GM18870 (cell line): ENCODE measurements around the gene SCP2D1.

Source experiments
- ATAC-seq: cut with Tn5 transposase; IDR thresholded peaks from one replicate; pipeline ENCODE4 v1.9.1; 2021; ENCODE audit warnings: moderate library complexity; ENCODE audit not compliant: unreplicated experiment

The SCP2D1 gene

DNA sequence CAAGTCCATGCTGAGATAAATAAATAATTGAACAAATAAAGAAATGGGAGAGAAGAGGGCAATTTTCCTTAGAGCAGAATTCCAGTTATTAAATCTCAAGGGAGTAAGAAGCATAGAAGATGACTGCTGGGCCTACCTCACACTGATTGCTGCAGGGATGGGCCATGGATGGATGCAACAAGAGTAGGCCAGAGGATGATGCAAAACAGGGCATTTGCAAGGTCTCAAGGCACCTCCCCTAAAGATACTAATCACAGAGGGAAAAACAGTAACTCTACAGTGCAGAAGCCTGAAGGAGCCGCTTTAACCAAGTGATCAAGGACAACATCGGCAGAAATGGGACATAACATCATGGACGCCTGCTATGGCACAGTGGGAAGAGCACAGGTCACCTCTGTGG lies 1.7 kb upstream of the SCP2D1 start:
- no peak for ATAC-seq

DNA sequence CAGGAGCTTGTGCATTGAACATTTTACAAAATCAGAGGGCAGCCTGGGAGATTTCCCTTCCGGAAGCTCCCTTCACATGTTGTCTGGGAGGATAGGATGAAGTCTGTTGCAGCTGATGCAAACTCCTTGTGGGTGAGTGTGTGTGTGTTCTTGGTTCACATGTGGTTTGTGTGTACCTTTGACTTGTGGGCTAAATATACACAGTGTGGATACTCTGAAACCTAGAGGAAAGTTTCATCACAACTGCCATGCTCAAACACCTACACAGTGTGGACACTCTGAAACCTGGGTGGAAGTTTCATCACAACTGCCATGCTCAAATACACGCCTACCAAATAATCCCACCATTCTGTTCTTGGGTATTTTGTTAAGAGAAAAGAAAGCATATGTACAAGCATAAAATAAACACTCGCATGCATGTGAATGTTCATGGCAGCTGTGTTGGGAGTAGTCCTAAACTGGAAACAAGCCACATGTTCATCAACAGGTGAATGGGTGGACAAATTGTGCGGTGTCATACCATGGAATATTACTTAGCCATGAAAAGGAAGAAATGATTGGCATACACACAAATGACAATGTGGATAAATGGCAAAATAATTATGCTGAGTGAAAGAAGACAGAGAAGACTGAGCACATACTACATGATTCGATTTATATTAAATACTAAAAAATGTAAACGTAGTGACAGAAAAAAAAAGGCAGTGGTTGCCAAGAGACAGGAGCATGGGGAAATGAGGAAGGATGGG lies 1.8 kb downstream of the SCP2D1 start:
- no peak for ATAC-seq

DNA sequence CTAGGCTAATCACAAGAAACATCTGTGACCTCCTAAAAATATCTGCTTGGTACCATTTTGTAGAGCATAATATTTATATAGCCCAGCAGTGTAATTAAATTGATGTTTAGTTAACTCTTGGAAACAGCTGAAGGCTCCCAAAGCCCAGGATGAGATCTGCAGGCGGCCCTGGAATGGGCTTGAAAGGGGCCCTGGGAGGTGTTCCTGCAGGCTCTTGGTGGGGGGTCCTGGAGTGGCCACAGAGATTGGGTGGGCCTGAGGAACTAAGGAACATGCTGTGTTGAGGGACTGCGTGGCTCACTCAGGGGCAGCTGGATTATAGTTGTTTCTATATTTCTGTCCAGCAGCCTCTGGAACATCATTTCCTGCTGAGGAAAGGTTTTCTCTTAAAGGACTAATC lies 9.2 kb downstream of the SCP2D1 start:
- ATAC-seq = no peak

DNA sequence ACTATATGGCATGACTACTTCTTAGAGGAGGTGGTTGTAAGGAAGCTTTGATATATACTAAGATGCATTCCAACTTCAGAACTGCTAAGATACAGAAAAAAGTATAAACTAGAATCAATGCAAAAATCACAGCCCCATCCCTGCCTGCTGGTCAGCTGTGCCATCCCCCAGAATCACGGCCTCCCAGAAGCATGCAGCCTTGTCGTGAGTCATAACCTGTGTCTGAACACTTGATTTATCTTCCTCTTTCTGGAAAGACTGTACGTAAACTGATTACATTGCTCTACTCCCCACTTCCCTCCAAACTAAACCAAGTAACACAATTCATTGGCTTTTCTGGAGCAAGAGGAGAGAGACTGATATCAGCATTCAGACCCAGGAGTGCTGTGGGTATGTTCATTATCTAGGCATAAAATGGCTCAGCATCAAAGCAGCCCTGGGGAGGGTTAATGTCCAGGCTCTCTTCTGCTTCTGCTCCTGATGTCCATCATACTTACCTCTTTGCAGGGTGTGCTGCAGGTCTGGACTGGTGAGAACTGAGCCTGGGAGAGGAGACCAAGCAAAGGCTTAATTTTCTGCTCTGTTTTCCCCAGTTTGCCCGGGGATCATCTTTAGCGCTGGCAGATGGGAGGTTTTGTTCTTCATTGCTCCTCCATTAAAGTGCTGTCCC lies 18.4 kb downstream of the SCP2D1 start:
- no peak for ATAC-seq

DNA sequence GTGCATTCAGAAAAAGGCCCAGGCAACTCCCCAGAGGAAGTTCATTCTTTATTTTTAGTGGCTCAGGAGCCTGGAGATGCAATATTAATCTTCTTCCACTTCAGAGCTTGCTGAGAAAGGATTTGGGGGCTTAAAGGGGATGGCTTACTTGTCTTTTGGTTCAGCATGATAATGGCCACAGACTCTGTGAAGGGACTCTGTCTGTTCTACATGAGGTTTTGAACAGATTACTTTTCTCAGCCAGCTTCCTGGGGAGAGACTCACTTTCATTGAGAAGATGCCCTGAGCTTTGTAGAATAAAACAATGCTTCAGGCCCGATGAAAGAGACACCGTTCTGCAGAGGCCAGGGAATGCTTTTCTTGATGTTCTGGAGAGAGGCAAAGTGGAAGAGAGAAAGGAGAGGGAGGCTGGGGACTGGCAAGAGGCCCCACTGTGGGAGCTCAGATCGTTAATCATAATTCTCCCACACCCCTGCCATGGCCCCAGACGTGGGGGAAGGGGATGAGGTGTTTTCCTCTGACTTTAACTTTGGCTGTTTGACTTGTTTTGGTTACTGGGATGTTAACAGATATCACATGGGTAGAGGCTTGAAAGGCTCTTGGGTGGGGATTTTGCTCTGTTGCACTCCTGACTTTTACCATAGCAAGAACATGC lies 19.1 kb downstream of the SCP2D1 start:
- no peak for ATAC-seq

DNA sequence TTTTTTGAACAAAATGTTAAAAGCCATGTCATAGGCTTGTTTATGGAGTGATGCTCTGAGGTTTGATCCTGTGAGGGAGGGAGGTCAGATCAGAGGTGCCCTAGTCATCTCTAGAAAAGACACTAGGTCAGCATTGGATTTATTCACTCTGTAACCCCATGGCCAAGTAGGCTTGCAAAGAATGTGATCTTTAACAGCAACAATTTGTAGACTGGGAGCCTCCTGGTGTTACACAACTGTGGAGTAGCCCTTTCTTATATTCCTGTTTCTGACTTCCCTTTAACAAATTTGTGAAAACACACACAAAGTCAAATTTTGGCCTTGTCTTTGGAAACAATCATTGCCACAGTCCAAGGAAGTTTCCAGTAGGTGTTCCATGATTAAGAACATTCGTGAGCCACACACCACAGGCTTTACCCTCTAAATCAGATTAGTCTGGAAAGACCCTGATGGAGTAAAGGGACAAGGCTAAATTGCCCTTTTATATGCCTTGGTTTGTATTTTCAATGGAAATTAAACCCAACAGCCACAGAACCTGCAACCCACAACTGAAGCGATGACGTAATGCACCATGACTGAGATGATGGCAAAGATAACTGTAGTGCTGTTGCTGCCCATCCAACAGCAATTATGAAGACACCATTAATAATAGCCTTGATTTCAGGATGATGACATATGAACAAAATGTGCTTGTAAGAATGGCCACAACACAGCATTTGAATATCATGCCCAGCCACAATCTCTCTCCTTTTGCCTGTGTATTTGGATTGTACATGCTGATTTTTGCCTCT lies 22.1 kb downstream of the SCP2D1 start:
- no peak for ATAC-seq

DNA sequence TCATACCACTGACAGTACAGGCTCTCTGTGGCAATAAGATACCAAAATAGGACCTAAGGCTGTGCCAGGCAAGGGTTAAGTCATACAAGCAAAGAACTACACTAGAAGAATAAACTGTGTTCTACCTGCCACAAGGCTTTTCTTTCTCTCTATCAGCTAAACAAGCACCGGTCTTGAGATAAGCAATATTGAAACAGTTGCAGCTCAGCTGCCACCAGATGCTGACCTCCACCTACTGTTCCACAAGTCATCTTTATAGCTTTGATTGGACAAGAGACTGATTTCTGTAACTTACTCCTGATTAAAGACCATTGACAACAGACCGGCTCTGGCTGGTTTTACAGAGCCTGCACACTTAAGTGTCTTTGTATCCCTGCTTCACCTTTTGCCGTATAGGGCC lies 24.1 kb downstream of the SCP2D1 start:
- ATAC-seq = no peak

DNA sequence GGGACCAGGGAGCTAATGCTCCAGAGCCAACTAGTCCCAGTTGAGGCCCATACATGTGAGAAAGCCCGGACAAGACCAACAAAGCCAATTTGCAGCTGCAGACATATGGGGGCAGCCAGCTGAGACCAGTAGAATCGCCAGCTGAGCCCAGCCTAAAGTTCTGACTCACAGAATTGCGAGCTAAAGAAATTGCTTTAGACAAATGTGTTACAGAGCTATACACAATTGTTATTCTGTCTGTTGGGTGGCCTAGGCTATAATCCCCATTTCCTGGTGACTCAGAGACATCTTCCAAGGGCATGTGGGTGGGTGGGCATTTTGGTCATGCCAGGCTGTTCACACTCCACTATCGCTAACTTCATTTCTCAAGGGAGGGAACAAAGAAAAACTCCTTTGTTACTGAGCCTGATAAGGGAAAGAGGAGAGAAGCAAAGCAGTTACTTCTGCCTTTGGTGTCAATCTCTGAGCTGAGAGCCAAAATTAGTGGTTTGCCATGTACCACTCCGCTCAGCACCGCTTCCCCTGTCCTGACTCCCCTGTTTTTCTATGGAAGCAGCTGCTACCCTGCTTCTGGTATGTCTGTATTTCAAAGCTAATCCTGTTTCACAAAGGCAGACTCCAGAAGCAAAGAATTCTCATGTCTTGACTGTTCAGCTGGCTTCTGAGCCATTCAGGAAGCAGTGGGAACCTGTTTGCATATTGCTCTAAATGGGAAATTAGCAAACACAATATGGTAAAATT lies 26.1 kb downstream of the SCP2D1 start:
- ATAC-seq = no peak

DNA sequence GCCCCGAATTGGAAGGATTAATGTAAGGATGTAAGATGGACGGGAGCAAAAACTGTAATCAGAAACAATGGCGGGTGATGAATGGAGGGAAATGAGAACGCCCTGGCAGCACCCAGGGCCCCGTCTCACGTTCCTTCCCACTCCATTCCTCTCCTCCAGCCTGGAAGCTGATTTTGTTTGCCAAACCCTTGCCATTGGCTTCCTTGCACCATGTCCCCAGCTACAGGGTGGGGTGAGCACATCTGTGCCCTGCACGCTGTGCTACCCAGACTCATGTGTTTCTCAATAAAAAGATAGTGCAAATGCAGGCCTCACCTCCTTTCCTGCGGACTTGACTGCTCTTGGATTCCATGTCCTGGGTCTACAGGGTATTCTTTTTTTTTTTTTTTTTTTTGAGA lies 26.7 kb downstream of the SCP2D1 start:
- ATAC-seq = no peak

DNA sequence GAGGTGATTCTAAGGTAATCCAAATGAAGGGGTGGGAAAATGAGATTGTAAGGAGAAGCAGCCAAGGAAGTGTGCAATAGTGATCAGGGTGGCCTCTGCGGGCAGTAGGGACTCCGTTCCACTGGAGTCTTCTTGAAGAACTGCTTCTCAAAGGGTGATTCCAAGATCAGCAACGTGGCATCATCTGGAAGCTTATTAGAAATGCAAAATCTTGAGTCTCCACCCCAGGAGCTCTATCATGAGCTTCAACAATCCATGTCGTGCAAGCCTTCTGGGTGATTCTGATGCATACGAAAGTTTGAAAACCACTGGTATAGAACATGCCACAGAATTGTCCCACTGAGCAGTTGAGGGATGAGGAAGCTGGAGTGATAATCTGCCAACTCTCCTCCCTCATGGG lies 31.4 kb downstream of the SCP2D1 start:
- ATAC-seq = no peak

DNA sequence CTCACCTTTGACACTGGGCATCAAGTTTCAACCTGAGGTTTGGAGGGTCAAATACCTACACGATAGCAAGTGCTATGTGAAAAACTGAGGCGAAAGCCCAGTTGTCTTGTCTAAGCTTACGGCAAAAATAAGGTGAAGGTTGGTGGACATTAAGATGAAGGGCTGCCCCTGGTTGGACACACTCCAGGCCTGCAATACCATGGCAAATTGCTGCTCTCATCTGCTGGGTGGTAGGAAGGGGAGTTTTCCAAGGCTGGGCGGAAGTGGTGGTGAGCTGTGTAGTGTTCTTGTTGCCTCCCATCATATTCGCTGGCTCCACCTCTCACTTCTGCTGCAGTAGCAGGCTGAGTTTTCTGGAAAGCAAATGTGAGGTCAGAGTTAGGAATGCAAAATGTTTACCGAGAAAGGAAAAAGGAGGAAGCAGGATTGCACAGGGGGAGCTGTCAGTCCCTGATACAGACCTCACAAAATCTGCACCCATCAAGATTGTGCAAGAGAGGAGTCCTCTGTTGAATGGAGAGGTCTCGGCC lies 33.7 kb downstream of the SCP2D1 start:
- no peak for ATAC-seq

DNA sequence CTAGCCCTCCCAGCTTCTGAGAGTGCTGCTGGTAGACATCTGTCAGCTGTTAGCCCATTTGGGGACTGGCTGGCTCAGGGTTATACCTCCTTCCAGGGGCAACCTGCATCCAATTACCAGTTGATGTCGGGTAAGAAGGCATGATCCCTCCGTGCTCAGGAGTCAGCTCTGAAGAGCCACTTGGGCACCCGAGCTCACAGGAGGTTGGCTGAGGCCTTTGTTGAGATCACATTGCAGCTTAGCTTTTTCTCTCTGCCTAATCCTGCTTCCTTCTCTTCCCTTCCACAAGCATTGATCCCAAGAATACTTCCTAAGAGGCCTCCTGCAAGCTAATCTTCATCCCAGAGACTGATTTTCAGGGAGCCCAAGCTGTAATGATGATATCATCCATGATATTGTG lies 35.5 kb downstream of the SCP2D1 start:
- no peak for ATAC-seq

DNA sequence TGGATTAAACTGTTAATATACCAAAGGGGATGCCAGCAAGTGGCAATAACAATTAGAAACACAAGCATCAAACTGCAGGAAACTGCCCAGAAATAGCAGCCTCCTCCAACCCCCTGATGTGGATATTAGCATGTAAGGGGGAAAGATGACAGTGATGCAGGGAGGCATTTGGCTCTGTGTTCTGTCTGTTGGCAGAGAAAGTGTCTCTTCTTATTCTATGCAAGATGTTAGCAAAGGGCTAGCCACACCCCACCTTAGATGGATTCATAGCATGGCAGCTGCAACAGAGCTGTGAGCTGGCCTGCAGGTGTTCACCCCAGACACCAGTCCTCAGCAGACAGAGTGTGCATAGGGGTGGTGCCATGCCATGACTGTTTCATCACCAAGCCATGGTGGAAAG lies 38.0 kb downstream of the SCP2D1 start:
- ATAC-seq = no peak

DNA sequence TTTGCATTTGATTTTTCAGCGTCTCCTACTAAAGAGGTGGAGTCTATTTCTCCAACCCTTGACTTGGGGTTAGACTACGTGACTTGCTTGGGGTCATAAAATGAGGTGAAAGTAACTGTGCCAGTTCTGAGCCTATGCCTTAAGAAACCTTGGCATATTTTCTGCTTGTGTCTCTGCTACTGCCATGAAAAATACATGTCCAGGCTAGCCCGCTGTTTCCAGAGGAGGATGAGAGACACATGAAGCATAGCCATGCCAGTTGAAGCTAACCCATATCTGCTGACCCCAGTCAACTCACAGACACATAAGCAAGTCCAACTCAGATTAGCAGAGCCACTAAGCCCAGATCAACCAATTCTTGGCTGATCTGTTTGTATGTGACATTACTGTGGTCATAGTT lies 38.7 kb downstream of the SCP2D1 start:
- no peak for ATAC-seq

DNA sequence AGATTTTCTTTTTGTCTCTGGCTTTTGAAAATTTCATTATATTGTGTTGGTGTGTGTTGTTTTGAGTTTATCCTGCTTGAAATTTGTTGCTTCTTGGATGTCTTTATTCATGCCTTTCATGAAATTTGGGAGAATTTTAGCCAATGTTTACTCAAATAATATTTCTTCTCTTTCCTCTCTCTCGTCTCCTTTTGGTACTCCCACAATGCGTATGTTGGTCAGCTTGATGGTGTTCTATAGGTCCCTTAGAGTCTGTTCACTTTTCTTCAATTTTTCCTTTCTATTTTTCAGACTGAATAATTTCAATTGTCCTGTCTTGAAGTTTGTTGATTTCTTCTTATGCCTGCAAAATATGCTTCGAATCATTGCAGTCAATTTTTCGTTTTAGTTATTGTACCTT lies 39.6 kb downstream of the SCP2D1 start:
- ATAC-seq = no peak

DNA sequence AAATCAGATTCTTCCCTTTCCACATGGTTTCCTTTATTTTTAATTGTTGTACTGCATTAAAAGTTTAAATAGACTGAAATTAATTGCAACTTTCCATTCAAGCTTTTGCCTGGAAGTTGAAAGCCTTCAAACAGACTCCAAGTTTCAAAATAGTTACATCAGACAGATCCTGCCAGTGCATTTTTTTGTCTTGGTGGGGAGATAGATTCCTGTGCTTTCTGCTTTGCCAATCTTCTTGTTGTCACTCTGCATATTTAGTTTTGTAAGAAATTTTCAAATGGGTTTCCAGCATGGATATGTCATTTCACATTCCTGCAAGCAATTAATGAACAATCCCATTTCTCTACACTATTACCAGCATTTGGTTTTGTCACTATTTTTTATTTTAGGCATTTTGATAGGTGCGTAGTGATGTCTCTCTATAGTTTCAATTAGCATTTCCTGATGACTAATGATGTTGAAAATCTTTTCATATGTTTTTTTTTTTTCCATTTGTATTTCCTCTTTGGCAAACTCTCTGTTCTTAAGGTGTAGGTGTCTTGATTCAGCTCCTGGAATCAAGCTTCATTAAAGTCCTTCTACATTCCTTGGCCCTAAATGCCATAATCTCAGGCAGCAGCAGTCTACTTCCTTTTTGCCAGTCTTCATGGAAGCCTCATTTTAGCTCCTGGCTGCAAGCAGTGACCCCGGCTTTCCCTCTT lies 40.5 kb downstream of the SCP2D1 start:
- no peak for ATAC-seq

DNA sequence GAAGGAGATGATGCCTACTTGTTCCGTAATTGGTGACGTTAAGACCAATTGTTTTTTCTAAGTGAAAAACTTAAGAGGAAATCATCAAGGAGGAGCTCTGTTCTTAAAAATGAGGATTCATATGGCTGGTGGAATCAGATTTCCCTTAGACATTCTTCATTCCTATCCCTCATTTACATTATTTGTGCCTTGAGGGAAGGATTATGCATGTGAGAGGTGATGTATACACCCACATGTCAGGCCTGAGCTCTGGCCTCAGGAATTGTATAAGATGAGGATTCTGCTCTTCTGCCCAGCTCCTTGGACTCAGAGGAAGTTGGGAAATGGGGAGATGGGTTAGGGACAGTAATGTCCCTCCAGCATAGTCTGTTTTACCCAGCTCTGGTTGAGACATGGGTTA lies 42.3 kb downstream of the SCP2D1 start:
- no peak for ATAC-seq

DNA sequence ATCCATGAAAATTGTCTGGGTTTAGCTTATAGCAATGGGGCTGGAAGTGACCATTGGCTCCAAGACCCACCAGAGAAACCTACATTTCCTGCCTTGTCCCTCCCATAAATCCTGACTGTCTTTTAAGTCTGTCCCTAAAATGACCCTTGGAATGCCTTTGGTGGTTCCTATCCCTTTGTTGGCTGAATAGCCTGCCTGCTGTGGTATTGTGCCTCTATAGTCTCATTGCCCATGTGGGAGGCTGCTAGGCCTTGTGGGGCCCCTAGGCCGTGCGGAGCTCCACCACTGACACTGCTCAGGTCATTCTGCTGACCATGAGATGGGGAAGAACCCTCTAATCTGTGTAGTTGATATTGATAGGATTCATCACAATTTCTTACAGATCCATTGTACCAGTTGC lies 43.3 kb downstream of the SCP2D1 start:
- no peak for ATAC-seq

DNA sequence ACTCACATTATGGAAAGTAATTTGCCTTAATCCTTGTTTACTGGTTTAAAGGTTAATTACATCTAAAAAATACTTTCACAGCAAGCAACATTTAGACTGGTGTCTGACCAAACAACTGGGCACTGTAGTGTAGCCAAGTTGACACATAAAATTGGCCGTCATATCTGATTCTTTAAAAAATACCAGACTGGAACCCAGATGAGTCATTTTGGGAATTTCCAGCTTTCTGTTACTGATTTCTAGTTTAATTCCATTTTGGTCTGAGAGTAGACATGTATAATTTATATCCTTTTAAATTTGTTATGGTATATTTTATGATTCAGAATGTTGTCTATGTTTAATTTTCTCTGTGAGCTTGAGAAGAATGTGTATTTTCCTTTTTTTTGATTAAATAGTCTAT lies 44.1 kb downstream of the SCP2D1 start:
- no peak for ATAC-seq

DNA sequence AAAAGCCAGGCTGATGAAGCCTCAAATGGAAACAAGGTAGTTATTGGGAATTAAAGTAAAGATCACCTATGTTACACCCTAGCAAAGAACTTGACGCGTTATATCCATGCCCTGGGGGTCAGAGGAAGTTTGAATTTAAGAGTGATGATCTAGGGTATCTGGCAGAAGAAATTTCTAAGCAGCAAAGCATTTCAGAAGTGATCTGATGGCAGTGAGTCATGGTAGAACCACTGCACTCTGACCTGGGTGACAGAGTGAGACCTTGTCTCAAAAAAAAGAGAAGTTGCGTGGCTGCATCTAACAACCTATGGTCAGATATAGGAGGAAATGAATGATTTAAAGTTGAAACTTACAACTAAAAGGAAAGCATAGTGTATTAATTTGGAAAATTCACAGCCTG lies 45.2 kb downstream of the SCP2D1 start:
- ATAC-seq = no peak
